Measurements from ENCODE around the gene TGFBR3.

The TGFBR3 gene

DNA sequence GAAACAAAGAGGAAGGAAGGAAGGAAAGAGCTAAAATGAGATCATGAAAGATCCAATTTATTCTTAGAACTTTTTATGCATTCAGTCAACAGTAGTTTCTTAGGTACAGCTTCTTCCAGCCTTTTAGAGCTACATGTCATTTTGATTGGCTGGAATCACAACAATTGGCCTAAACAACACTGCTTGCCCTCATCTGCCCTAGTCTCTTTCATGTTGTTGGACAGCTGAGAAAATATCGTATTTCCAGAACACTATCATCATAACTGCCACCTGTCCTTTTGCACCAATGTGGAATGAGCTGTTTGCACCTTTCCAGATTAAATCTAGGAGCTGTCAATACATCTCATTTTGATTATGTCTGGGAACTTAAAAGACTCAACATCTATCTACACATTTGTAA, 161.7 kb downstream of the TGFBR3 start:
- H2AFZ ChIP-seq (ENCODE audit: low read depth, low read length, severe bottlenecking) = no peak overlapping the region
- no peaks in the 10 kb centered on the region for H3K27me3 ChIP-seq (ENCODE audit: low read length)
- H3F3A ChIP-seq (ENCODE audit: insufficient read depth) = no peaks in the 10 kb centered on the region
- H3K9me3 ChIP-seq (ENCODE audit: insufficient read depth, low read length) = no peaks in the 10 kb centered on the region
- H3K9me2 ChIP-seq (replicated peaks; ENCODE audit: insufficient read depth, low read length) = no peaks in the 10 kb centered on the region
- no peak overlapping the region for H3K9ac ChIP-seq (ENCODE audit: low read length)
- no peak overlapping the region for H3K4me2 ChIP-seq (ENCODE audit: low read depth, low read length, poor library complexity, severe bottlenecking)
- H3K36me3 ChIP-seq (ENCODE audit: low read length) = no peaks in the 10 kb centered on the region
- no peaks in the 10 kb centered on the region for H4K20me1 ChIP-seq (ENCODE audit: low read depth, low read length)
- no peak for TF ChIP-seq EZH2phosphoT487 (conservative IDR thresholded peaks at IDR 0.05; ENCODE audit: low read length)
- TF ChIP-seq, protein P1, sequence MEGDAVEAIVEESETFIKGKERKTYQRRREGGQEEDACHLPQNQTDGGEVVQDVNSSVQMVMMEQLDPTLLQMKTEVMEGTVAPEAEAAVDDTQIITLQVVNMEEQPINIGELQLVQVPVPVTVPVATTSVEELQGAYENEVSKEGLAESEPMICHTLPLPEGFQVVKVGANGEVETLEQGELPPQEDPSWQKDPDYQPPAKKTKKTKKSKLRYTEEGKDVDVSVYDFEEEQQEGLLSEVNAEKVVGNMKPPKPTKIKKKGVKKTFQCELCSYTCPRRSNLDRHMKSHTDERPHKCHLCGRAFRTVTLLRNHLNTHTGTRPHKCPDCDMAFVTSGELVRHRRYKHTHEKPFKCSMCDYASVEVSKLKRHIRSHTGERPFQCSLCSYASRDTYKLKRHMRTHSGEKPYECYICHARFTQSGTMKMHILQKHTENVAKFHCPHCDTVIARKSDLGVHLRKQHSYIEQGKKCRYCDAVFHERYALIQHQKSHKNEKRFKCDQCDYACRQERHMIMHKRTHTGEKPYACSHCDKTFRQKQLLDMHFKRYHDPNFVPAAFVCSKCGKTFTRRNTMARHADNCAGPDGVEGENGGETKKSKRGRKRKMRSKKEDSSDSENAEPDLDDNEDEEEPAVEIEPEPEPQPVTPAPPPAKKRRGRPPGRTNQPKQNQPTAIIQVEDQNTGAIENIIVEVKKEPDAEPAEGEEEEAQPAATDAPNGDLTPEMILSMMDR (IDR thresholded peaks at IDR 0.05; ENCODE audit: insufficient read depth, low read length, poor library complexity, severe bottlenecking) = no peak
- no peak overlapping the region for H3K27ac ChIP-seq (ENCODE audit: low read depth, low read length)
- H3K4me3 ChIP-seq (ENCODE audit: insufficient read depth, low read length, poor library complexity, severe bottlenecking) = no peak overlapping the region
- H3K79me2 ChIP-seq (ENCODE audit: insufficient read depth, low read length) = no peaks in the 10 kb centered on the region

DNA sequence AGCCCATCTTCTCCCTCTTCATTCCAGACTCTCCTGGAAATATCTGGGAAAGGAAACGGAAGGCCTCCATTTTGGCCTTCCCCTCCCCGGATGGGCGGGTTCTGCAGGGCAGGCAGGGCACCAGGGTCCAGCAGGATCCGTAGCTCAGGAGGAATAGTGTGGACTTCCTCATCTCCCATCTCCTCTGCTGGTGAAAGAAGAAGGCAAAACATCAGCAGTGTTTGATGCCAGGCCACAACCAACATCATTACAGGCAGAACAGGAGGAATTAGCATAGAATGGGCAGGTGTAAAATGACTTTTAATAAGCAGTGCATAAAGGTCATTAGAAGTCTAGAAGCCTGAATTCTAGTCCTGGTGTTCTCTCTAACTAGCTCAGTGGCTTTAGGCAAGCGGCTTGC, 165.9 kb downstream of the TGFBR3 start:
- H3K27ac ChIP-seq (ENCODE audit: low read depth, low read length) = no peak overlapping the region
- H4K20me1 ChIP-seq (ENCODE audit: low read depth, low read length) = no peaks in the 10 kb centered on the region
- no peak overlapping the region for H3K9ac ChIP-seq (ENCODE audit: low read length)
- no peak overlapping the region for H2AFZ ChIP-seq (ENCODE audit: low read depth, low read length, severe bottlenecking)
- no peak for TF ChIP-seq EZH2phosphoT487 (conservative IDR thresholded peaks at IDR 0.05; ENCODE audit: low read length)
- TF ChIP-seq, protein P1 (IDR thresholded peaks at IDR 0.05; ENCODE audit: insufficient read depth, low read length, poor library complexity, severe bottlenecking) = no peak
- H3K9me2 ChIP-seq (replicated peaks; ENCODE audit: insufficient read depth, low read length) = no peaks in the 10 kb centered on the region
- H3K4me2 ChIP-seq (ENCODE audit: low read depth, low read length, poor library complexity, severe bottlenecking) = no peak overlapping the region
- no peaks in the 10 kb centered on the region for H3K9me3 ChIP-seq (ENCODE audit: insufficient read depth, low read length)
- H3K4me3 ChIP-seq (ENCODE audit: insufficient read depth, low read length, poor library complexity, severe bottlenecking) = no peak overlapping the region
- no peaks in the 10 kb centered on the region for H3K27me3 ChIP-seq (ENCODE audit: low read length)
- H3K79me2 ChIP-seq (ENCODE audit: insufficient read depth, low read length) = no peaks in the 10 kb centered on the region
- no peaks in the 10 kb centered on the region for H3K36me3 ChIP-seq (ENCODE audit: low read length)
- no peaks in the 10 kb centered on the region for H3F3A ChIP-seq (ENCODE audit: insufficient read depth)

DNA sequence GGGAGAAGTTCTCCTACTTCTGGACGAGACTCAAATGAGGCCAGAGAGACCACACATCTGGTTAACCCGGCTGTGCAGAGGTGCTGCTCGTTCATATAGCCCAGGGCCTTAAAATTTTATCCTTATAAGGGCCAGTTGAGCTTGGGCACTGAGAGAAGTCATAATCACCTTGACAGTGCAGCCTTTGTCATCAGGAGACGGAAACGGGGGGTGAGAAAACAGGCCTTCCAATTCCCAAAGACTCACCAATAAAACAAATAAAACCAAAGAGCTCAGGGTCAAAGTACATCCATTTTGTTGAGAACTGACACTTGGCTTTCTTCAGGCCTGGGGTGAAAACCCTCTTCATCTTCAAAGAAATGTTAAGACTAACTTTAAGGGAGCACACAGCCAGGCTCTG, 167.1 kb downstream of the TGFBR3 start:
- Histone ChIP-seq H3K36me3 (ENCODE audit: low read length) (no peaks in the 10 kb centered on the region), H3F3A (ENCODE audit: insufficient read depth) (no peaks in the 10 kb centered on the region), H3K79me2 (ENCODE audit: insufficient read depth, low read length) (no peaks in the 10 kb centered on the region), H3K4me3 (ENCODE audit: insufficient read depth, low read length, poor library complexity, severe bottlenecking) (no peak overlapping the region), H3K27ac (ENCODE audit: low read depth, low read length) (no peak overlapping the region), H3K4me2 (ENCODE audit: low read depth, low read length, poor library complexity, severe bottlenecking) (no peak overlapping the region), H3K9me2 (replicated peaks; ENCODE audit: insufficient read depth, low read length) (no peaks in the 10 kb centered on the region), H3K27me3 (ENCODE audit: low read length) (no peaks in the 10 kb centered on the region), H3K9ac (ENCODE audit: low read length) (no peak overlapping the region), H4K20me1 (ENCODE audit: low read depth, low read length) (no peaks in the 10 kb centered on the region), H3K9me3 (ENCODE audit: insufficient read depth, low read length) (no peaks in the 10 kb centered on the region), H2AFZ (ENCODE audit: low read depth, low read length, severe bottlenecking) (no peak overlapping the region)
- TF ChIP-seq, protein P1 (IDR thresholded peaks at IDR 0.05; ENCODE audit: insufficient read depth, low read length, poor library complexity, severe bottlenecking) = no peak
- TF ChIP-seq EZH2phosphoT487 (conservative IDR thresholded peaks at IDR 0.05; ENCODE audit: low read length) = no peak
